DOHH2 (cell line): ENCODE results near the gene OR4D11.

Source experiments
- CTCF ChIP-seq: fragments of 200-600 bp; sonication (generic); IDR thresholded peaks from one replicate; pipeline ENCODE4 v1.5.1; 2014; ENCODE audit warnings: antibody characterized with exemption, mild to moderate bottlenecking, low read depth, low read length; ENCODE audit not compliant: poor library complexity, severe bottlenecking
- EZH2phosphoT487 ChIP-seq: fragments of 200-600 bp; sonication (generic); IDR thresholded peaks from 2 replicates; pipeline ENCODE4 v1.6.1; 2017; ENCODE audit warnings: borderline replicate concordance, mild to moderate bottlenecking, antibody characterized with exemption, low read length, moderate library complexity, mixed read lengths

- TF ChIP-seq CTCF (no peak), EZH2phosphoT487 (no peak)
Measured at GRCh38 chr11:59552844-59553243, 49.5 kb downstream of the OR4D11 start.
